Epithelial cell of prostate (primary cell): ENCODE measurements around the gene FAM222B.
"Not testable (repeated sequence)": the region's sequence is repeated elsewhere in the genome, so short reads cannot be mapped to it uniquely, and the experiment has no call there.

Experiments used
- DNase-seq: peaks from one replicate; pipeline ENCODE4 v3.0.0-alpha.2; 2011; ENCODE audit warnings: low read depth, low spot score
- H3K27ac ChIP-seq: fragments of 450-650 bp; 2 replicates; pipeline ENCODE4 v1.5.1; 2017; ENCODE audit warnings: mild to moderate bottlenecking

The FAM222B gene

GRCh38 chr17:28842282-28843012, at the start of gene FAM222B:
Gene FAM222B, minus strand, starts transcription at chr17:28842790. Its CDS starts 76,123 bp downstream, at chr17:28766667.
- no peak for DNase-seq
- H3K27ac ChIP-seq, result peak within 1 kb of the TSS; percentile 40

- no peak overlapping the region for H3K27ac ChIP-seq
- DNase-seq, result no peak
Measured at GRCh38 chr17:28892024-28892423, 49.4 kb upstream of the FAM222B start.

- DNase-seq, result no peak
- H3K27ac ChIP-seq, result no peak overlapping the region
Measured at GRCh38 chr17:28891201-28891600, 48.6 kb upstream of the FAM222B start.

GRCh38 chr17:28889996-28890395, 47.4 kb upstream of the FAM222B start:
- no peak overlapping the region for H3K27ac ChIP-seq
- no peak for DNase-seq

- no peak for DNase-seq
- no peak overlapping the region for H3K27ac ChIP-seq
Measured at GRCh38 chr17:28888832-28889231, 46.2 kb upstream of the FAM222B start.

GRCh38 chr17:28887871-28888471, 45.4 kb upstream of the FAM222B start:
- no peak for DNase-seq
- no peak overlapping the region for H3K27ac ChIP-seq

- DNase-seq, result no peak
- no peak overlapping the region for H3K27ac ChIP-seq
Measured at GRCh38 chr17:28885951-28886350, 43.4 kb upstream of the FAM222B start.

- no peak for DNase-seq
- H3K27ac ChIP-seq, result no peak overlapping the region
Measured at GRCh38 chr17:28885363-28885762, 42.8 kb upstream of the FAM222B start.

- no peak overlapping the region for H3K27ac ChIP-seq
- no peak for DNase-seq
Measured at GRCh38 chr17:28883967-28884702, 41.5 kb upstream of the FAM222B start.

- H3K27ac ChIP-seq, result no peak overlapping the region
- DNase-seq, result no peak
Measured at GRCh38 chr17:28882154-28882895, 39.7 kb upstream of the FAM222B start.

- no peak for DNase-seq
- no peak overlapping the region for H3K27ac ChIP-seq
Measured at GRCh38 chr17:28881533-28882056, 39.0 kb upstream of the FAM222B start.

- DNase-seq, result no peak
Measured at GRCh38 chr17:28880572-28880945, 38.0 kb upstream of the FAM222B start.

GRCh38 chr17:28879886-28880571, 37.4 kb upstream of the FAM222B start:
- no peak for DNase-seq
- peak overlapping the region; percentile 72 for H3K27ac ChIP-seq

More at GRCh38 chr17:28880572-28880945, 38.0 kb upstream of the FAM222B start:
- H3K27ac ChIP-seq, result no peak overlapping the region

- peak overlapping the region; percentile 72 for H3K27ac ChIP-seq
- DNase-seq, result no peak
Measured at GRCh38 chr17:28878981-28879380, 36.4 kb upstream of the FAM222B start.

- DNase-seq, result no peak
Measured at GRCh38 chr17:28878158-28878910, 35.7 kb upstream of the FAM222B start.

GRCh38 chr17:28877150-28877711, 34.6 kb upstream of the FAM222B start:
- not testable (repeated sequence) for DNase-seq, H3K27ac ChIP-seq

More at GRCh38 chr17:28878158-28878910, 35.7 kb upstream of the FAM222B start:
- H3K27ac ChIP-seq, result peak overlapping the region; percentile 72

GRCh38 chr17:28875848-28876550, 33.4 kb upstream of the FAM222B start:
- H3K27ac ChIP-seq, result no peak overlapping the region
- no peak for DNase-seq

- H3K27ac ChIP-seq, result no peak overlapping the region
- no peak for DNase-seq
Measured at GRCh38 chr17:28874750-28875149, 32.2 kb upstream of the FAM222B start.
